WTC11 (cell line): ENCODE measurements around the gene ZNF664. TPM values are rescaled to one million over a fixed set of nuclear protein-coding genes. Genes with fewer than 3 reads are reported as not detected.

Experiments used
- ATAC-seq: fragments of 200-7000 bp; cut with Tn5 transposase; 2 replicates; pipeline ENCODE4 v1.10.0; 2021; ENCODE audit warnings: mild to moderate bottlenecking, moderate library complexity
- CTCF ChIA-PET: fragments of 300-600 bp; sonication (Branson Sonifier 250); formaldehyde crosslinking; loops from one replicate; lab custom pipeline; 2021; ENCODE audit warnings: antibody characterized with exemption; lab: Charles Lee
- POLR2A ChIA-PET: fragments of 350-600 bp; sonication (Branson Sonifier 250); formaldehyde crosslinking; loops from one replicate; lab custom pipeline; 2021; ENCODE audit warnings: antibody characterized with exemption; lab: Charles Lee
- DNase-seq: peaks from one replicate; pipeline ENCODE4 v3.0.0; 2021; ENCODE audit warnings: low spot score
- H3K27ac Mint-ChIP-seq: 2 replicates; pipeline ENCODE4 v1.8.0; 2021; ENCODE audit warnings: mixed read lengths
- H3K27me3 Mint-ChIP-seq: 2 replicates; pipeline ENCODE4 v1.8.0; 2021; ENCODE audit warnings: low read depth, mild to moderate bottlenecking, moderate library complexity, mixed read lengths
- H3K36me3 Mint-ChIP-seq: 2 replicates; pipeline ENCODE4 v1.8.0; 2021; ENCODE audit warnings: mixed read lengths
- H3K4me1 Mint-ChIP-seq: 2 replicates; pipeline ENCODE4 v1.8.0; 2022; ENCODE audit warnings: mixed read lengths
- H3K4me3 Mint-ChIP-seq: 2 replicates; pipeline ENCODE4 v1.8.0; 2021; ENCODE audit warnings: mild to moderate bottlenecking, moderate library complexity, mixed read lengths
- H3K9me3 Mint-ChIP-seq: 2 replicates; pipeline ENCODE4 v1.8.0; 2021; ENCODE audit warnings: mixed read lengths
- CREB1 ChIP-seq: sonication (generic); formaldehyde crosslinking; IDR thresholded peaks from 2 replicates; pipeline ENCODE4 v1.8.0; 2023; ENCODE audit warnings: mild to moderate bottlenecking, missing genetic modification reagents
- EMX1 ChIP-seq: fragments of 250-450 bp; sonication (Bioruptor Pico); IDR thresholded peaks from 2 replicates; pipeline ENCODE4 v1.8.0; 2021; ENCODE audit warnings: mild to moderate bottlenecking
- FOXP1 ChIP-seq: sonication (generic); formaldehyde crosslinking; IDR thresholded peaks from 2 replicates; pipeline ENCODE4 v1.8.0; 2022; ENCODE audit warnings: missing genetic modification reagents, mild to moderate bottlenecking, moderate library complexity, borderline replicate concordance
- GRHL2 ChIP-seq: fragments of 250-450 bp; sonication (Bioruptor Pico); IDR thresholded peaks from 2 replicates; pipeline ENCODE4 v1.8.0; 2022; ENCODE audit warnings: mild to moderate bottlenecking, moderate library complexity; ENCODE audit not compliant: insufficient replicate concordance, severe bottlenecking
- IRF1 ChIP-seq: sonication (generic); formaldehyde crosslinking; IDR thresholded peaks from 2 replicates; pipeline ENCODE4 v1.8.0; 2023; ENCODE audit warnings: missing genetic modification reagents
- IRF2 ChIP-seq: sonication (generic); formaldehyde crosslinking; IDR thresholded peaks from 2 replicates; pipeline ENCODE4 v1.8.0; 2022; ENCODE audit warnings: low read depth, missing genetic modification reagents, borderline replicate concordance
- NFYB ChIP-seq: sonication (generic); formaldehyde crosslinking; conservative IDR thresholded peaks from 2 replicates; pipeline ENCODE4 v1.8.0; 2022; ENCODE audit warnings: low read depth, missing genetic modification reagents
- SMAD3 ChIP-seq: sonication (generic); formaldehyde crosslinking; IDR thresholded peaks from 2 replicates; pipeline ENCODE4 v1.8.0; 2022; ENCODE audit warnings: missing genetic modification reagents, mild to moderate bottlenecking, borderline replicate concordance
- SMAD4 ChIP-seq: sonication (generic); formaldehyde crosslinking; IDR thresholded peaks from 2 replicates; pipeline ENCODE4 v1.8.0; 2022; ENCODE audit warnings: mild to moderate bottlenecking, missing genetic modification reagents
- SOX15 ChIP-seq: fragments of 250-450 bp; sonication (Bioruptor Pico); IDR thresholded peaks from 2 replicates; pipeline ENCODE4 v1.9.0; 2021; ENCODE audit warnings: mild to moderate bottlenecking
- TCF7 ChIP-seq: sonication (generic); formaldehyde crosslinking; IDR thresholded peaks from 2 replicates; pipeline ENCODE4 v1.8.0; 2022; ENCODE audit warnings: mild to moderate bottlenecking, low read depth, missing genetic modification reagents, moderate library complexity
- TEAD1 ChIP-seq: sonication (generic); formaldehyde crosslinking; IDR thresholded peaks from 2 replicates; pipeline ENCODE4 v1.8.0; 2022; ENCODE audit warnings: mild to moderate bottlenecking, missing genetic modification reagents
- TP53 ChIP-seq: sonication (generic); formaldehyde crosslinking; IDR thresholded peaks from 2 replicates; pipeline ENCODE4 v1.8.1; 2023; ENCODE audit warnings: mild to moderate bottlenecking, missing genetic modification reagents
- ZBTB43 ChIP-seq: sonication (generic); formaldehyde crosslinking; IDR thresholded peaks from 2 replicates; pipeline ENCODE4 v1.8.1; 2023; ENCODE audit warnings: mild to moderate bottlenecking, missing genetic modification reagents
- ZNF121 ChIP-seq: sonication (generic); formaldehyde crosslinking; IDR thresholded peaks from 2 replicates; pipeline ENCODE4 v1.8.0; 2023; ENCODE audit warnings: missing genetic modification reagents
- ZNF232 ChIP-seq: sonication (generic); formaldehyde crosslinking; IDR thresholded peaks from 2 replicates; pipeline ENCODE4 v1.8.0; 2022; ENCODE audit warnings: mild to moderate bottlenecking, missing genetic modification reagents
- ZNF317 ChIP-seq: sonication (generic); formaldehyde crosslinking; IDR thresholded peaks from 2 replicates; pipeline ENCODE4 v1.8.1; 2023; ENCODE audit warnings: low read depth, mild to moderate bottlenecking, moderate library complexity, missing genetic modification reagents, borderline replicate concordance
- ZNF396 ChIP-seq: fragments of 250-450 bp; sonication (Bioruptor Pico); IDR thresholded peaks from 2 replicates; pipeline ENCODE4 v1.8.0; 2021; ENCODE audit warnings: mild to moderate bottlenecking, moderate library complexity, borderline replicate concordance
- ZNF416 ChIP-seq: fragments of 250-450 bp; sonication (Bioruptor Pico); IDR thresholded peaks from 2 replicates; pipeline ENCODE4 v1.9.0; 2021; ENCODE audit warnings: mild to moderate bottlenecking, inconsistent platforms
- ZNF425 ChIP-seq: fragments of 250-450 bp; sonication (Bioruptor Pico); conservative IDR thresholded peaks from 2 replicates; pipeline ENCODE4 v1.9.0; 2021; ENCODE audit warnings: mild to moderate bottlenecking
- total RNA-seq: library from RNA; stranded (reverse); gene quantifications from 3 replicates; pipeline ENCODE4 v1.2.3, GENCODE V29; 2021
- TF ChIP-seq, protein P1 (sequence below): sonication (generic); formaldehyde crosslinking; IDR thresholded peaks from 2 replicates; pipeline ENCODE4 v1.8.1; 2022; ENCODE audit warnings: low read depth, mild to moderate bottlenecking, moderate library complexity, missing genetic modification reagents, borderline replicate concordance
- TF ChIP-seq, protein P2 (sequence below): sonication (generic); formaldehyde crosslinking; IDR thresholded peaks from 2 replicates; pipeline ENCODE4 v1.8.1; 2022; ENCODE audit warnings: mild to moderate bottlenecking, missing genetic modification reagents, moderate library complexity, borderline replicate concordance
- TF ChIP-seq, protein P3 (sequence below): fragments of 200-600 bp; IDR thresholded peaks from 2 replicates; pipeline ENCODE4 v1.8.0; 2022; ENCODE audit warnings: antibody characterized with exemption

The ZNF664 gene
- total RNA-seq, 1 experiment from 2014 or later, result 61.7 TPM

- H3K36me3 Mint-ChIP-seq, result no peaks in the 10 kb centered on the region
- H3K4me3 Mint-ChIP-seq, result no peak overlapping the region
Measured at GRCh38 chr12:124002654-124003053, 29.6 kb downstream of the ZNF664 start.

DNA sequence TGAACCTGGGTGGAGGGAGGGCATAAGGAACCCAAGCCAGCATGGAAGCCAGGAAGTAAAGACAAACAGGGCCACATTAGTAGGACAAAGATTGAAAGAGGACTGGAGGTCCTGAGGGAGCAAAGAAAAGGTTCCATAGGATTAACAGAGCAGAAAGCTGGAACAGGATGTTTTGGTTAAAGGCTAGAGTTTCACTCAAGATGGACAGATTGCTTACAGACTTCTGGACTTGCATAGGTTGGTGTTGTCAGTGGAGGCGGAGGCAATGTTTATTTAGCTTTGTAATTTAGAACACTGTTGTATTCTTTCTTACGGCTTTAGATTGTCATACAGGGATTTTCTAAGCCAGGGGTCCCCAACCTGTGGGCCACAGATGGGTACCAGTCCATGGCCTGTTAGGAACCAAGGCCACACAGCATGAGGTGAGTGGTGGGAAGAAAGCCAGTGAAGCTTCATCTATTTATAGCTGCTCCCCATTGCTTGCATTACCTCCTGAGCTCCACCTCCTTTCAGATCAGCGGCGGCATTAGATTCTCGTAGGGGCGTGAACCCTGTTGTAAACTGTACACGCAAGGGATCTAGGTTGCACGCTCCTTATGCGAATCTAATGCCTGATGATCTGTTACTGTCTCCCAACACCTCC is 31.3 kb downstream of the ZNF664 start:
- Mint-ChIP-seq H3K9me3 (no peaks in the 10 kb centered on the region), H3K27ac (no peak overlapping the region), H3K4me3 (no peak overlapping the region), H3K36me3 (no peaks in the 10 kb centered on the region), H3K27me3 (no peaks in the 10 kb centered on the region), H3K4me1 (peaks cover 21% of the 10 kb centered on the region)
- CTCF ChIA-PET, result interaction anchor here (0.7 kb wide), 1 partner anchor 11 kb away, joined by 3 read pairs; no protein-coding TSS in a partner anchor
- POLR2A ChIA-PET, result no interaction called here
- no peak for DNase-seq
- ATAC-seq, result no peak
- TF ChIP-seq, protein P1, sequence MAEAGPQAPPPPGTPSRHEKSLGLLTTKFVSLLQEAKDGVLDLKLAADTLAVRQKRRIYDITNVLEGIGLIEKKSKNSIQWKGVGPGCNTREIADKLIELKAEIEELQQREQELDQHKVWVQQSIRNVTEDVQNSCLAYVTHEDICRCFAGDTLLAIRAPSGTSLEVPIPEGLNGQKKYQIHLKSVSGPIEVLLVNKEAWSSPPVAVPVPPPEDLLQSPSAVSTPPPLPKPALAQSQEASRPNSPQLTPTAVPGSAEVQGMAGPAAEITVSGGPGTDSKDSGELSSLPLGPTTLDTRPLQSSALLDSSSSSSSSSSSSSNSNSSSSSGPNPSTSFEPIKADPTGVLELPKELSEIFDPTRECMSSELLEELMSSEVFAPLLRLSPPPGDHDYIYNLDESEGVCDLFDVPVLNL (CRISPR knock-in tag), result no peak
- TF ChIP-seq IRF2 (CRISPR knock-in tag), result no peak
- no peak for TF ChIP-seq SMAD3 (CRISPR knock-in tag)
- TF ChIP-seq ZNF416 (CRISPR knock-in tag), result no peak
- no peak for TF ChIP-seq IRF1
- no peak for TF ChIP-seq SOX15 (CRISPR knock-in tag)
- TF ChIP-seq TCF7, result no peak
- TF ChIP-seq ZNF396 (CRISPR knock-in tag), result no peak
- TF ChIP-seq, protein P2, sequence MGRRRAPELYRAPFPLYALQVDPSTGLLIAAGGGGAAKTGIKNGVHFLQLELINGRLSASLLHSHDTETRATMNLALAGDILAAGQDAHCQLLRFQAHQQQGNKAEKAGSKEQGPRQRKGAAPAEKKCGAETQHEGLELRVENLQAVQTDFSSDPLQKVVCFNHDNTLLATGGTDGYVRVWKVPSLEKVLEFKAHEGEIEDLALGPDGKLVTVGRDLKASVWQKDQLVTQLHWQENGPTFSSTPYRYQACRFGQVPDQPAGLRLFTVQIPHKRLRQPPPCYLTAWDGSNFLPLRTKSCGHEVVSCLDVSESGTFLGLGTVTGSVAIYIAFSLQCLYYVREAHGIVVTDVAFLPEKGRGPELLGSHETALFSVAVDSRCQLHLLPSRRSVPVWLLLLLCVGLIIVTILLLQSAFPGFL (CRISPR knock-in tag), result no peak
- no peak for TF ChIP-seq ZNF425 (CRISPR knock-in tag)
- TF ChIP-seq NFYB (CRISPR knock-in tag), result no peak

More at GRCh38 chr12:124002654-124003053, 29.6 kb downstream of the ZNF664 start:
- POLR2A ChIA-PET, result no interaction called here
- no peak for TF ChIP-seq ZNF425 (CRISPR knock-in tag)
- TF ChIP-seq SMAD4 (CRISPR knock-in tag), result no peak
- no peak for TF ChIP-seq ZNF317 (CRISPR knock-in tag)
- TF ChIP-seq ZNF232 (CRISPR knock-in tag), result no peak
- TF ChIP-seq ZBTB43, result no peak
- TF ChIP-seq TCF7, result no peak
- TF ChIP-seq CREB1, result no peak
- no peak for TF ChIP-seq EMX1 (CRISPR knock-in tag)
- no peak for TF ChIP-seq TEAD1
- no peak for TF ChIP-seq GRHL2 (CRISPR knock-in tag)
- TF ChIP-seq, protein P3, sequence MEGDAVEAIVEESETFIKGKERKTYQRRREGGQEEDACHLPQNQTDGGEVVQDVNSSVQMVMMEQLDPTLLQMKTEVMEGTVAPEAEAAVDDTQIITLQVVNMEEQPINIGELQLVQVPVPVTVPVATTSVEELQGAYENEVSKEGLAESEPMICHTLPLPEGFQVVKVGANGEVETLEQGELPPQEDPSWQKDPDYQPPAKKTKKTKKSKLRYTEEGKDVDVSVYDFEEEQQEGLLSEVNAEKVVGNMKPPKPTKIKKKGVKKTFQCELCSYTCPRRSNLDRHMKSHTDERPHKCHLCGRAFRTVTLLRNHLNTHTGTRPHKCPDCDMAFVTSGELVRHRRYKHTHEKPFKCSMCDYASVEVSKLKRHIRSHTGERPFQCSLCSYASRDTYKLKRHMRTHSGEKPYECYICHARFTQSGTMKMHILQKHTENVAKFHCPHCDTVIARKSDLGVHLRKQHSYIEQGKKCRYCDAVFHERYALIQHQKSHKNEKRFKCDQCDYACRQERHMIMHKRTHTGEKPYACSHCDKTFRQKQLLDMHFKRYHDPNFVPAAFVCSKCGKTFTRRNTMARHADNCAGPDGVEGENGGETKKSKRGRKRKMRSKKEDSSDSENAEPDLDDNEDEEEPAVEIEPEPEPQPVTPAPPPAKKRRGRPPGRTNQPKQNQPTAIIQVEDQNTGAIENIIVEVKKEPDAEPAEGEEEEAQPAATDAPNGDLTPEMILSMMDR, result no peak
- no peak for TF ChIP-seq FOXP1
- TF ChIP-seq SOX15 (CRISPR knock-in tag), result no peak
- no peak for TF ChIP-seq TP53 (CRISPR knock-in tag)
- TF ChIP-seq ZNF121 (CRISPR knock-in tag), result no peak
- DNase-seq (no peak), ATAC-seq (no peak)
- no peaks in the 10 kb centered on the region for H3K27me3 Mint-ChIP-seq
- CTCF ChIA-PET, result interaction anchor here (0.6 to 1.6 kb wide), 4 partner anchors 19 to 64 kb away, joined by 3 to 4 read pairs (median 4); no protein-coding TSS in a partner anchor
- peaks cover 9% of the 10 kb centered on the region for H3K4me1 Mint-ChIP-seq
- H3K9me3 Mint-ChIP-seq, result no peaks in the 10 kb centered on the region
- no peak overlapping the region for H3K27ac Mint-ChIP-seq
